CD1c-positive myeloid dendritic cell (primary cell): Measurements from ENCODE around the gene MAMLD1.

Experiments
- DNase-seq: peaks from one replicate; pipeline ENCODE4 v3.0.0-alpha.2; 2016; ENCODE audit errors: extremely low spot score

The MAMLD1 gene

GRCh38 chrX:150531467-150531866 is 168.3 kb downstream of the MAMLD1 start:
- DNase-seq: no peak

- no peak for DNase-seq
Measured at GRCh38 chrX:150533863-150534262, 170.7 kb downstream of the MAMLD1 start.

- peak; percentile 1 for DNase-seq
Measured at GRCh38 chrX:150536455-150537116, 173.5 kb downstream of the MAMLD1 start.

- DNase-seq: no peak
Measured at GRCh38 chrX:150537851-150538250, 174.7 kb downstream of the MAMLD1 start.

GRCh38 chrX:150540965-150541364 is 177.8 kb downstream of the MAMLD1 start:
- DNase-seq: no peak

- DNase-seq: no peak
Measured at GRCh38 chrX:150542846-150543229, 179.7 kb downstream of the MAMLD1 start.

- no peak for DNase-seq
Measured at GRCh38 chrX:150543230-150544155, 180.4 kb downstream of the MAMLD1 start.

- DNase-seq: no peak
Measured at GRCh38 chrX:150544222-150544787, 181.2 kb downstream of the MAMLD1 start.

- no peak for DNase-seq
Measured at GRCh38 chrX:150544835-150545770, 182.0 kb downstream of the MAMLD1 start.

GRCh38 chrX:150546711-150547153 is 183.6 kb downstream of the MAMLD1 start:
- DNase-seq: no peak

- DNase-seq: peak; percentile 47
Measured at GRCh38 chrX:150547375-150548115, 184.4 kb downstream of the MAMLD1 start.

- DNase-seq: no peak
Measured at GRCh38 chrX:150548251-150548650, 185.1 kb downstream of the MAMLD1 start.

- no peak for DNase-seq
Measured at GRCh38 chrX:150548684-150549083, 185.6 kb downstream of the MAMLD1 start.

GRCh38 chrX:150551963-150552362 is 188.8 kb downstream of the MAMLD1 start:
- DNase-seq: no peak

- DNase-seq: no peak
Measured at GRCh38 chrX:150558424-150558823, 195.3 kb downstream of the MAMLD1 start.
